CD4-positive, alpha-beta memory T cell (primary cell): Measurements from ENCODE around the gene CTNNBL1. TPM values are rescaled to one million over a fixed set of nuclear protein-coding genes. Genes with fewer than 3 reads are reported as not detected.
A peak's percentile ranks its signal among the peaks of the same experiment; 100 is the strongest.
"Not testable (repeated sequence)": the region's sequence is repeated elsewhere in the genome, so short reads cannot be mapped to it uniquely, and the experiment has no call there.

Experiments
- CTCF ChIA-PET: fragments of 350-600 bp; sonication (Branson Sonifier 250); formaldehyde crosslinking; loops from one replicate; lab custom pipeline; 2021; ENCODE audit warnings: inconsistent platforms; ENCODE audit not compliant: partially characterized antibody; lab: Charles Lee
- POLR2A ChIA-PET: fragments of 350-600 bp; sonication (Branson Sonifier 250); formaldehyde crosslinking; loops from one replicate; lab custom pipeline; 2021; ENCODE audit not compliant: partially characterized antibody; lab: Charles Lee
- DNase-seq, 5 donors: peaks; one replicate each; pipeline versions ENCODE4 v3.0.0 to v3.0.0-alpha.2; 2020 to 2022; ENCODE audit warnings: mixed read lengths in 1 of 5
- H3K27ac ChIP-seq: one replicate; pipeline ENCODE4 v1.7.0; 2013; ENCODE audit warnings: low read depth, low read length
- H3K27me3 ChIP-seq: 2 replicates; pipeline ENCODE4 v1.7.0; 2013; ENCODE audit warnings: mild to moderate bottlenecking, low read length, moderate library complexity; ENCODE audit not compliant: insufficient read depth
- H3K36me3 ChIP-seq: 2 replicates; pipeline ENCODE4 v1.7.0; 2013; ENCODE audit warnings: mild to moderate bottlenecking, low read length, moderate library complexity; ENCODE audit not compliant: insufficient read depth
- H3K4me1 ChIP-seq: 2 replicates; pipeline ENCODE4 v1.7.0; 2013; ENCODE audit warnings: mild to moderate bottlenecking, low read length, moderate library complexity; ENCODE audit not compliant: insufficient read depth
- H3K4me3 ChIP-seq, 2 donors: one replicate each; pipeline ENCODE4 v1.7.0; 2013; ENCODE audit warnings: low read length in 2 of 2, mild to moderate bottlenecking in 1 of 2
- H3K9me3 ChIP-seq, 2 donors: one replicate each; pipeline ENCODE4 v1.7.0; 2013; ENCODE audit warnings: low read length in 2 of 2, control low read depth in 1 of 2; ENCODE audit not compliant: control insufficient read depth in 1 of 2
- H3K27ac Mint-ChIP-seq, 7 donors: one replicate each; pipeline ENCODE4 v1.8.0; 2020 to 2021; ENCODE audit warnings: mixed read lengths in 7 of 7, mild to moderate bottlenecking in 6 of 7, inconsistent platforms in 3 of 7, moderate library complexity in 3 of 7
- H3K27me3 Mint-ChIP-seq, 2 donors: one replicate each; pipeline ENCODE4 v1.8.0; 2020 to 2021; ENCODE audit warnings: mixed read lengths in 2 of 2
- H3K36me3 Mint-ChIP-seq, 2 donors: one replicate each; pipeline ENCODE4 v1.8.0; 2020 to 2021; ENCODE audit warnings: mixed read lengths in 2 of 2, inconsistent platforms in 1 of 2, mild to moderate bottlenecking in 1 of 2
- H3K4me1 Mint-ChIP-seq, 4 donors: one replicate each; pipeline ENCODE4 v1.8.0; 2020 to 2021; ENCODE audit warnings: mixed read lengths in 4 of 4, mild to moderate bottlenecking in 1 of 4
- H3K4me3 Mint-ChIP-seq, 8 donors: one replicate each; pipeline ENCODE4 v1.8.0; 2020 to 2021; ENCODE audit warnings: mixed read lengths in 8 of 8, mild to moderate bottlenecking in 7 of 8, moderate library complexity in 6 of 8, inconsistent platforms in 3 of 8
- H3K9me3 Mint-ChIP-seq, 8 donors: one replicate each; pipeline ENCODE4 v1.8.0; 2020 to 2021; ENCODE audit warnings: mixed read lengths in 8 of 8, mild to moderate bottlenecking in 5 of 8, inconsistent platforms in 3 of 8, moderate library complexity in 1 of 8
- intact Hi-C: fragments of 100-400 bp; cut with micrococcal nuclease; formaldehyde crosslinking; loops from one replicate; pipeline ENCODE4 v1.15.1; 2023
- polyA plus RNA-seq, 2 donors: library from polyadenylated mRNA; unstranded; fragments of 300-500 nt; fragmentation: Illumina TruSeq; gene quantifications; one replicate each; pipeline ENCODE4 v1.2.3, GENCODE V29; 2021
- total RNA-seq, 2 experiments: library from RNA; stranded (reverse); gene quantifications; one replicate each; pipeline ENCODE4 v1.2.3, GENCODE V29; 2021

Gene CTNNBL1
- total and polyA plus RNA-seq, 4 experiments from 2014 or later: 41.5 to 104 (median 64.2) TPM

GRCh38 chr20:37700301-37700700, 6.5 kb downstream of the CTNNBL1 start:
- no peaks in the 10 kb centered on the region for H3K9me3 ChIP-seq
- no peak overlapping the region for H3K27ac ChIP-seq
- intact Hi-C loops: no loop called here
- H3K4me1 ChIP-seq: peaks cover 8% of the 10 kb centered on the region
- no peak overlapping the region for H3K4me3 ChIP-seq
- no peaks in the 10 kb centered on the region for H3K27me3 ChIP-seq
- H3K27me3 Mint-ChIP-seq: no peaks in the 10 kb centered on the region
- H3K4me1 Mint-ChIP-seq: peaks cover 19 to 38% (median 29%) of the 10 kb centered on the region in 4 donors
- CTCF ChIA-PET: no interaction called here
- peak overlapping the region in 1 of 7 donors; percentile 11 for H3K27ac Mint-ChIP-seq
- POLR2A ChIA-PET: no interaction called here
- H3K9me3 Mint-ChIP-seq: no peaks in the 10 kb centered on the region
- no peaks in the 10 kb centered on the region for H3K36me3 ChIP-seq
- no peak overlapping the region for H3K4me3 Mint-ChIP-seq
- H3K36me3 Mint-ChIP-seq: peaks cover 4 to 10% of the 10 kb centered on the region in 2 donors
- no peak for DNase-seq

DNA sequence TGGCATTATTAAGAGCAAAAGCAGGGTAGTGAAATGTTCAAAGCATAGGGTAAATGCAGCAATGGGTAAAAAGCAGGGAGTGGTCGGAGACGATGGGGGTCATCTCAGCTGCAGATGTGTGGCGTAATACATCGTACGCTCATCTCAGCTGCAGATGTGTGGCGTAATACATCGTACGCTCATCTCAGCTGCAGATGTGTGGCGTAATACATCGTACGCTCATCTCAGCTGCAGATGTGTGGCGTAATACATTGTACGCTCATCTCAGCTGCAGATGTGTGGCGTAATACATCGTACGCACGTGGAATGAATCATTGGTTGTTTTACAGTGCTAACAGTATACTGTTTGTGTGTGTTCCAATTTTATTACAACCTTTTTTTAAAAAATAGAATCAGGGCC, 7.8 kb downstream of the CTNNBL1 start:
- H3K9me3 ChIP-seq, DNase-seq, H3K4me3 Mint-ChIP-seq, H3K4me1 ChIP-seq, H3K36me3 ChIP-seq, H3K27ac Mint-ChIP-seq, intact Hi-C loops, H3K4me3 ChIP-seq, H3K27me3 ChIP-seq, H3K36me3 Mint-ChIP-seq, H3K27me3 Mint-ChIP-seq, CTCF ChIA-PET, H3K27ac ChIP-seq, H3K9me3 Mint-ChIP-seq, POLR2A ChIA-PET: not testable (repeated sequence)
- H3K4me1 Mint-ChIP-seq: peaks cover 19 to 41% (median 25%) of the 10 kb centered on the region in 4 donors

GRCh38 chr20:37702403-37703034, 8.7 kb downstream of the CTNNBL1 start:
- no peak overlapping the region for H3K27ac ChIP-seq
- H3K9me3 Mint-ChIP-seq: no peaks in the 10 kb centered on the region
- no peaks in the 10 kb centered on the region for H3K27me3 ChIP-seq
- no peak overlapping the region for H3K4me3 ChIP-seq
- H3K27me3 Mint-ChIP-seq: no peaks in the 10 kb centered on the region
- H3K9me3 ChIP-seq: no peaks in the 10 kb centered on the region
- DNase-seq: no peak
- peaks cover 6% of the 10 kb centered on the region for H3K4me1 ChIP-seq
- CTCF ChIA-PET: no interaction called here
- H3K36me3 ChIP-seq: no peaks in the 10 kb centered on the region
- peaks cover 21 to 39% (median 22%) of the 10 kb centered on the region in 4 donors for H3K4me1 Mint-ChIP-seq
- H3K27ac Mint-ChIP-seq: no peak overlapping the region
- intact Hi-C loops: no loop called here
- no peak overlapping the region for H3K4me3 Mint-ChIP-seq
- peaks cover 8 to 11% of the 10 kb centered on the region in 2 donors for H3K36me3 Mint-ChIP-seq
- POLR2A ChIA-PET: no interaction called here

- H3K27me3 ChIP-seq: no peaks in the 10 kb centered on the region
- intact Hi-C loops: no loop called here
- no peak overlapping the region for H3K27ac ChIP-seq
- ChIA-PET POLR2A (no interaction called here), CTCF (no interaction called here)
- H3K4me3 ChIP-seq: no peak overlapping the region
- Mint-ChIP-seq H3K36me3 (peaks cover 10 to 14% of the 10 kb centered on the region in 2 donors), H3K27ac (no peak overlapping the region), H3K4me1 (peaks cover 21 to 43% (median 24%) of the 10 kb centered on the region in 4 donors), H3K9me3 (no peaks in the 10 kb centered on the region), H3K27me3 (no peaks in the 10 kb centered on the region), H3K4me3 (no peak overlapping the region)
- H3K9me3 ChIP-seq: no peaks in the 10 kb centered on the region
- no peak for DNase-seq
- H3K36me3 ChIP-seq: no peaks in the 10 kb centered on the region
- H3K4me1 ChIP-seq: peaks cover 6% of the 10 kb centered on the region
Measured at GRCh38 chr20:37703035-37703845, 9.4 kb downstream of the CTNNBL1 start.

DNA sequence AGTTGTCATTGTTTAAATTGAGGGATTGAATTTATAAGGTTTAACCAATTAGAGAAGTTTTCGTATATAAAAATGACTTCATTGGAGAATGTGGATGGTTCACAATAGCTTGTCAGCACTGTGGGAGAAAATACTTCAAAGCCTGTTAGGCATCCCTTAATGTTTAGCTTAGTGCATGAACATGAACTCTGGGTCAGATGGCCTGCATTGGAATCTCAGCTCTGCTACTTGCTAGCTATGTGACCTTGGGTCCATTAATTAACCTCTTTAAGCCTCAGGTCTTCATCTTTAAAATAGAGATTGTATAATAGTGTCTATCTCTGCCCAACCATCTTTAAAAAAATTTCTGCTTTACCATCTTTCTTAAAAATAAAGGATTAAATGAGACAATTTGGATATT, 11.1 kb downstream of the CTNNBL1 start:
- no peaks in the 10 kb centered on the region for H3K9me3 Mint-ChIP-seq
- H3K27me3 Mint-ChIP-seq: no peaks in the 10 kb centered on the region
- peaks cover 6% of the 10 kb centered on the region for H3K4me1 ChIP-seq
- peaks cover 10 to 18% of the 10 kb centered on the region in 2 donors for H3K36me3 Mint-ChIP-seq
- H3K36me3 ChIP-seq: no peaks in the 10 kb centered on the region
- no peaks in the 10 kb centered on the region for H3K27me3 ChIP-seq
- ChIA-PET CTCF (interaction anchor here (1.0 kb wide), 1 partner anchor 10 kb away, joined by 5 read pairs; no protein-coding TSS in a partner anchor), POLR2A (no interaction called here)
- no peak overlapping the region for H3K27ac Mint-ChIP-seq
- no peaks in the 10 kb centered on the region for H3K9me3 ChIP-seq
- no peak overlapping the region for H3K4me3 ChIP-seq
- H3K4me3 Mint-ChIP-seq: no peak overlapping the region
- intact Hi-C loops: no loop called here
- H3K4me1 Mint-ChIP-seq: peaks cover 22 to 32% (median 27%) of the 10 kb centered on the region in 4 donors
- H3K27ac ChIP-seq: no peak overlapping the region
- no peak for DNase-seq

- H3K27me3 ChIP-seq: no peaks in the 10 kb centered on the region
- CTCF ChIA-PET: no interaction called here
Measured at GRCh38 chr20:37706298-37706697, 12.5 kb downstream of the CTNNBL1 start.

DNA sequence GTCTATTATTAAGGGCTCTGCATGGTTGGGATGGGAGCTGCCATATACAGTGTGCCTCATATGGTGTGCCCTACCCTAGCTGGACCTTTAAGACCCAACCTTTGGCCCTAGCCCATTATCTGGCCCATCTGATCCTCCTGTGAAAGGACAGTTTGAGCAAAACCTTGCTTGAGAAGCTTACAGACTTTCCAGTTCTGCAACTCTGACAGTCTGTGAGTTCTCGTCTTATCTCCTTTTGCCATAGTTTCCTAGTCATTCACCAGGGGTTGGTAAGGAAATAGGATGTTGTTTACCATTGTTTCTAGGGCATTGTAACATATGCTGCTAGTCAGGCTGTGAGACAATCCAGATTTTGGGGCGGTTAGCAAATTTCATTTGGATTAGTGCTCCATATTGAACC, 17.2 kb downstream of the CTNNBL1 start:
- intact Hi-C loops: no loop called here
- no peaks in the 10 kb centered on the region for H3K9me3 Mint-ChIP-seq
- Histone ChIP-seq H3K27ac (no peak overlapping the region), H3K9me3 (no peaks in the 10 kb centered on the region), H3K4me3 (no peak overlapping the region), H3K36me3 (no peaks in the 10 kb centered on the region), H3K4me1 (peaks cover 7% of the 10 kb centered on the region), H3K27me3 (no peaks in the 10 kb centered on the region)
- ChIA-PET CTCF (no interaction called here), POLR2A (no interaction called here)
- no peaks in the 10 kb centered on the region for H3K27me3 Mint-ChIP-seq
- no peak overlapping the region for H3K27ac Mint-ChIP-seq
- no peak for DNase-seq
- H3K4me1 Mint-ChIP-seq: peaks cover 30 to 65% (median 39%) of the 10 kb centered on the region in 4 donors
- H3K4me3 Mint-ChIP-seq: no peak overlapping the region
- H3K36me3 Mint-ChIP-seq: peaks cover 25 to 45% of the 10 kb centered on the region in 2 donors

More at GRCh38 chr20:37706298-37706697, 12.5 kb downstream of the CTNNBL1 start:
- Histone ChIP-seq H3K9me3 (no peaks in the 10 kb centered on the region), H3K36me3 (no peaks in the 10 kb centered on the region), H3K4me1 (peaks cover 6% of the 10 kb centered on the region), H3K4me3 (no peak overlapping the region), H3K27ac (no peak overlapping the region)
- POLR2A ChIA-PET: no interaction called here
- Mint-ChIP-seq H3K4me1 (peaks cover 30 to 41% (median 32%) of the 10 kb centered on the region in 4 donors), H3K9me3 (no peaks in the 10 kb centered on the region), H3K4me3 (no peak overlapping the region), H3K36me3 (peaks cover 13 to 25% of the 10 kb centered on the region in 2 donors), H3K27me3 (no peaks in the 10 kb centered on the region), H3K27ac (no peak overlapping the region)
- no peak for DNase-seq
- intact Hi-C loops: no loop called here
